ENCODE data around the gene ASCL5. TPM values are rescaled to one million over a fixed set of nuclear protein-coding genes. Genes with fewer than 3 reads are reported as not detected.
"Not testable (repeated sequence)": the region's sequence is repeated elsewhere in the genome, so short reads cannot be mapped to it uniquely, and the experiment has no call there.

ASCL5 gene
- total and polyA plus RNA-seq, 4 donors = 0.01 to 0.25 (median 0.14) TPM; not detected in 1

- 71 to 79% methylated on average over 13 of the region's 13 CpGs for WGBS, 2 donors
- no peaks in the 10 kb centered on the region for H3K36me3 ChIP-seq (ENCODE audit: control insufficient read depth in 4 of 4, insufficient read depth in 4 of 4, low read length in 4 of 4)
- no peak for ATAC-seq (ENCODE audit: insufficient read depth, low FRiP score)
These were observed 40.3 kb upstream of the ASCL5 start for GRCh38 chr1:201167041-201167991.

GRCh38 chr1:201164645-201165044 lies 37.7 kb upstream of the ASCL5 start:
- Histone ChIP-seq H3K4me1 (ENCODE audit: control insufficient read depth in 5 of 5, insufficient read depth in 5 of 5, low read length in 5 of 5) (no peaks in the 10 kb centered on the region), H3K9ac (ENCODE audit: insufficient read depth in 1 of 2, low read length in 2 of 2) (no peak overlapping the region), H3K36me3 (ENCODE audit: control insufficient read depth in 4 of 4, insufficient read depth in 4 of 4, low read length in 4 of 4) (no peaks in the 10 kb centered on the region), H3K27me3 (ENCODE audit: control insufficient read depth in 3 of 3, insufficient read depth in 3 of 3, low read length in 2 of 3) (peaks cover 0 to 2% (median 0%) of the 10 kb centered on the region in 3 donors), H3K27ac (ENCODE audit: low read depth in 1 of 2, low read length in 1 of 2) (no peak overlapping the region), H3K9me3 (ENCODE audit: control insufficient read depth in 4 of 4, insufficient read depth in 3 of 4, low read length in 3 of 4) (no peaks in the 10 kb centered on the region), H3K4me3 (no peak overlapping the region)
- DNase-seq = no peak
- no peak for TF ChIP-seq CTCF (IDR thresholded peaks at IDR 0.05; ENCODE audit: control extremely low read depth, extremely low read depth)
- WGBS, 2 donors = 71 to 83% methylated on average over 7 of the region's 7 CpGs
- no peak for ATAC-seq (ENCODE audit: insufficient read depth, low FRiP score)

More at GRCh38 chr1:201167041-201167991, 40.3 kb upstream of the ASCL5 start:
- no peak overlapping the region for H3K4me3 ChIP-seq
- TF ChIP-seq CTCF (IDR thresholded peaks at IDR 0.05; ENCODE audit: control extremely low read depth, extremely low read depth) = no peak
- DNase-seq = no peak
- H3K4me1 ChIP-seq (ENCODE audit: control insufficient read depth in 5 of 5, insufficient read depth in 5 of 5, low read length in 5 of 5) = peaks cover 0 to 8% (median 0%) of the 10 kb centered on the region in 5 donors
- no peak overlapping the region for H3K27ac ChIP-seq (ENCODE audit: low read depth in 1 of 2, low read length in 1 of 2)
- H3K9me3 ChIP-seq (ENCODE audit: control insufficient read depth in 4 of 4, insufficient read depth in 3 of 4, low read length in 3 of 4) = no peaks in the 10 kb centered on the region
- H3K9ac ChIP-seq (ENCODE audit: insufficient read depth in 1 of 2, low read length in 2 of 2) = no peak overlapping the region
- peaks cover 0 to 2% (median 0%) of the 10 kb centered on the region in 3 donors for H3K27me3 ChIP-seq (ENCODE audit: control insufficient read depth in 3 of 3, insufficient read depth in 3 of 3, low read length in 2 of 3)

GRCh38 chr1:201163707-201164106 lies 36.7 kb upstream of the ASCL5 start:
- H3K4me3 ChIP-seq = no peak overlapping the region
- H3K9me3 ChIP-seq (ENCODE audit: control insufficient read depth in 4 of 4, insufficient read depth in 3 of 4, low read length in 3 of 4) = no peaks in the 10 kb centered on the region
- H3K9ac ChIP-seq (ENCODE audit: insufficient read depth in 1 of 2, low read length in 2 of 2) = no peak overlapping the region
- peaks cover 0 to 2% (median 0%) of the 10 kb centered on the region in 3 donors for H3K27me3 ChIP-seq (ENCODE audit: control insufficient read depth in 3 of 3, insufficient read depth in 3 of 3, low read length in 2 of 3)
- TF ChIP-seq CTCF (IDR thresholded peaks at IDR 0.05; ENCODE audit: control extremely low read depth, extremely low read depth) = no peak
- no peak overlapping the region for H3K27ac ChIP-seq (ENCODE audit: low read depth in 1 of 2, low read length in 1 of 2)
- no peaks in the 10 kb centered on the region for H3K36me3 ChIP-seq (ENCODE audit: control insufficient read depth in 4 of 4, insufficient read depth in 4 of 4, low read length in 4 of 4)
- DNase-seq (no peak), ATAC-seq (ENCODE audit: insufficient read depth, low FRiP score) (no peak)
- H3K4me1 ChIP-seq (ENCODE audit: control insufficient read depth in 5 of 5, insufficient read depth in 5 of 5, low read length in 5 of 5) = peaks cover 0 to 2% (median 0%) of the 10 kb centered on the region in 5 donors
- 55 to 67% methylated on average over 4 of the region's 4 CpGs for WGBS, 2 donors

- H3K9me3 ChIP-seq (ENCODE audit: control insufficient read depth in 4 of 4, insufficient read depth in 3 of 4, low read length in 3 of 4); DNase-seq; H3K27me3 ChIP-seq (ENCODE audit: control insufficient read depth in 3 of 3, insufficient read depth in 3 of 3, low read length in 2 of 3); H3K27ac ChIP-seq (ENCODE audit: low read depth in 1 of 2, low read length in 1 of 2); H3K36me3 ChIP-seq (ENCODE audit: control insufficient read depth in 4 of 4, insufficient read depth in 4 of 4, low read length in 4 of 4); H3K4me1 ChIP-seq (ENCODE audit: control insufficient read depth in 5 of 5, insufficient read depth in 5 of 5, low read length in 5 of 5); H3K4me3 ChIP-seq; H3K9ac ChIP-seq (ENCODE audit: insufficient read depth in 1 of 2, low read length in 2 of 2); ATAC-seq (ENCODE audit: insufficient read depth, low FRiP score): not testable (repeated sequence)
- 89 to 92% methylated on average over 8 of the region's 8 CpGs for WGBS, 2 donors
These were observed 36.1 kb upstream of the ASCL5 start for GRCh38 chr1:201163036-201163435.

Data from lung (tissue), 12 donors.